ENCODE results near the gene RAB26.

The RAB26 gene

GRCh38 chr16:2183671-2184070 is 35.2 kb downstream of the RAB26 start:
- no peaks in the 10 kb centered on the region for H3K4me1 ChIP-seq (ENCODE audit: control insufficient read depth, insufficient read depth, low read length)
- no peak overlapping the region for H3K9ac ChIP-seq (ENCODE audit: low read length)
- H3K27ac ChIP-seq (ENCODE audit: low read depth, low read length), result no peak overlapping the region
- no peaks in the 10 kb centered on the region for H3K36me3 ChIP-seq (ENCODE audit: control insufficient read depth, insufficient read depth, low read length)
- H3K27me3 ChIP-seq (ENCODE audit: control insufficient read depth, insufficient read depth, low read length), result no peaks in the 10 kb centered on the region
- H3K4me3 ChIP-seq (ENCODE audit: low read length), result no peak overlapping the region

GRCh38 chr16:2184346-2184745 is 35.9 kb downstream of the RAB26 start:
- no peak overlapping the region for H3K4me3 ChIP-seq (ENCODE audit: low read length)
- H3K27ac ChIP-seq (ENCODE audit: low read depth, low read length), result no peak overlapping the region
- no peaks in the 10 kb centered on the region for H3K36me3 ChIP-seq (ENCODE audit: control insufficient read depth, insufficient read depth, low read length)
- H3K27me3 ChIP-seq (ENCODE audit: control insufficient read depth, insufficient read depth, low read length), result no peaks in the 10 kb centered on the region
- no peaks in the 10 kb centered on the region for H3K4me1 ChIP-seq (ENCODE audit: control insufficient read depth, insufficient read depth, low read length)
- no peak overlapping the region for H3K9ac ChIP-seq (ENCODE audit: low read length)

GRCh38 chr16:2184962-2185361 is 36.5 kb downstream of the RAB26 start:
- H3K9ac ChIP-seq (ENCODE audit: low read length), result no peak overlapping the region
- no peak overlapping the region for H3K27ac ChIP-seq (ENCODE audit: low read depth, low read length)
- no peak overlapping the region for H3K4me3 ChIP-seq (ENCODE audit: low read length)
- no peaks in the 10 kb centered on the region for H3K36me3 ChIP-seq (ENCODE audit: control insufficient read depth, insufficient read depth, low read length)
- no peaks in the 10 kb centered on the region for H3K4me1 ChIP-seq (ENCODE audit: control insufficient read depth, insufficient read depth, low read length)
- H3K27me3 ChIP-seq (ENCODE audit: control insufficient read depth, insufficient read depth, low read length), result no peaks in the 10 kb centered on the region

- H3K9ac ChIP-seq (ENCODE audit: low read length), result no peak overlapping the region
- no peak overlapping the region for H3K27ac ChIP-seq (ENCODE audit: low read depth, low read length)
- H3K27me3 ChIP-seq (ENCODE audit: control insufficient read depth, insufficient read depth, low read length), result no peaks in the 10 kb centered on the region
- no peaks in the 10 kb centered on the region for H3K4me1 ChIP-seq (ENCODE audit: control insufficient read depth, insufficient read depth, low read length)
- no peaks in the 10 kb centered on the region for H3K36me3 ChIP-seq (ENCODE audit: control insufficient read depth, insufficient read depth, low read length)
- no peak overlapping the region for H3K4me3 ChIP-seq (ENCODE audit: low read length)
These were observed 37.6 kb downstream of the RAB26 start for GRCh38 chr16:2186064-2186463.

- H3K27ac ChIP-seq (ENCODE audit: low read depth, low read length), result no peak overlapping the region
- no peak overlapping the region for H3K9ac ChIP-seq (ENCODE audit: low read length)
- H3K36me3 ChIP-seq (ENCODE audit: control insufficient read depth, insufficient read depth, low read length), result no peaks in the 10 kb centered on the region
- H3K4me1 ChIP-seq (ENCODE audit: control insufficient read depth, insufficient read depth, low read length), result no peaks in the 10 kb centered on the region
- H3K27me3 ChIP-seq (ENCODE audit: control insufficient read depth, insufficient read depth, low read length), result no peaks in the 10 kb centered on the region
- H3K4me3 ChIP-seq (ENCODE audit: low read length), result no peak overlapping the region
These were observed 38.1 kb downstream of the RAB26 start for GRCh38 chr16:2186505-2186904.

GRCh38 chr16:2187212-2187611 is 38.8 kb downstream of the RAB26 start:
- no peak overlapping the region for H3K27ac ChIP-seq (ENCODE audit: low read depth, low read length)
- H3K4me1 ChIP-seq (ENCODE audit: control insufficient read depth, insufficient read depth, low read length), result no peaks in the 10 kb centered on the region
- no peaks in the 10 kb centered on the region for H3K27me3 ChIP-seq (ENCODE audit: control insufficient read depth, insufficient read depth, low read length)
- no peaks in the 10 kb centered on the region for H3K36me3 ChIP-seq (ENCODE audit: control insufficient read depth, insufficient read depth, low read length)
- no peak overlapping the region for H3K9ac ChIP-seq (ENCODE audit: low read length)
- no peak overlapping the region for H3K4me3 ChIP-seq (ENCODE audit: low read length)

GRCh38 chr16:2188395-2188794 is 40.0 kb downstream of the RAB26 start:
- H3K4me1 ChIP-seq (ENCODE audit: control insufficient read depth, insufficient read depth, low read length), result no peaks in the 10 kb centered on the region
- H3K36me3 ChIP-seq (ENCODE audit: control insufficient read depth, insufficient read depth, low read length), result no peaks in the 10 kb centered on the region
- H3K27ac ChIP-seq (ENCODE audit: low read depth, low read length), result no peak overlapping the region
- no peak overlapping the region for H3K4me3 ChIP-seq (ENCODE audit: low read length)
- H3K9ac ChIP-seq (ENCODE audit: low read length), result no peak overlapping the region
- H3K27me3 ChIP-seq (ENCODE audit: control insufficient read depth, insufficient read depth, low read length), result peaks cover 1% of the 10 kb centered on the region

GRCh38 chr16:2189252-2189893 is 40.9 kb downstream of the RAB26 start:
- H3K4me3 ChIP-seq (ENCODE audit: low read length), result no peak overlapping the region
- no peaks in the 10 kb centered on the region for H3K4me1 ChIP-seq (ENCODE audit: control insufficient read depth, insufficient read depth, low read length)
- H3K27me3 ChIP-seq (ENCODE audit: control insufficient read depth, insufficient read depth, low read length), result peaks cover 9% of the 10 kb centered on the region
- H3K27ac ChIP-seq (ENCODE audit: low read depth, low read length), result no peak overlapping the region
- H3K36me3 ChIP-seq (ENCODE audit: control insufficient read depth, insufficient read depth, low read length), result no peaks in the 10 kb centered on the region
- no peak overlapping the region for H3K9ac ChIP-seq (ENCODE audit: low read length)

- peaks cover 16% of the 10 kb centered on the region for H3K27me3 ChIP-seq (ENCODE audit: control insufficient read depth, insufficient read depth, low read length)
- no peak overlapping the region for H3K4me3 ChIP-seq (ENCODE audit: low read length)
- H3K4me1 ChIP-seq (ENCODE audit: control insufficient read depth, insufficient read depth, low read length), result no peaks in the 10 kb centered on the region
- no peak overlapping the region for H3K27ac ChIP-seq (ENCODE audit: low read depth, low read length)
- no peaks in the 10 kb centered on the region for H3K36me3 ChIP-seq (ENCODE audit: control insufficient read depth, insufficient read depth, low read length)
- H3K9ac ChIP-seq (ENCODE audit: low read length), result no peak overlapping the region
These were observed 41.7 kb downstream of the RAB26 start for GRCh38 chr16:2190002-2190658.

GRCh38 chr16:2190659-2191445 is 42.4 kb downstream of the RAB26 start:
- Histone ChIP-seq H3K36me3 (ENCODE audit: control insufficient read depth, insufficient read depth, low read length) (no peaks in the 10 kb centered on the region), H3K4me1 (ENCODE audit: control insufficient read depth, insufficient read depth, low read length) (no peaks in the 10 kb centered on the region), H3K27me3 (ENCODE audit: control insufficient read depth, insufficient read depth, low read length) (peaks cover 22% of the 10 kb centered on the region), H3K4me3 (ENCODE audit: low read length) (no peak overlapping the region), H3K9ac (ENCODE audit: low read length) (no peak overlapping the region), H3K27ac (ENCODE audit: low read depth, low read length) (no peak overlapping the region)

GRCh38 chr16:2191446-2191706 is 43.0 kb downstream of the RAB26 start:
- no peaks in the 10 kb centered on the region for H3K4me1 ChIP-seq (ENCODE audit: control insufficient read depth, insufficient read depth, low read length)

GRCh38 chr16:2194166-2194834 is 45.9 kb downstream of the RAB26 start:
- H3K27me3 ChIP-seq (ENCODE audit: control insufficient read depth, insufficient read depth, low read length), result peaks cover 28% of the 10 kb centered on the region
- H3K27ac ChIP-seq (ENCODE audit: low read depth, low read length), result no peak overlapping the region
- no peaks in the 10 kb centered on the region for H3K4me1 ChIP-seq (ENCODE audit: control insufficient read depth, insufficient read depth, low read length)
- H3K9ac ChIP-seq (ENCODE audit: low read length), result no peak overlapping the region
- H3K36me3 ChIP-seq (ENCODE audit: control insufficient read depth, insufficient read depth, low read length), result no peaks in the 10 kb centered on the region
- H3K4me3 ChIP-seq (ENCODE audit: low read length), result no peak overlapping the region

More at GRCh38 chr16:2191446-2191706, 43.0 kb downstream of the RAB26 start:
- H3K4me3 ChIP-seq (ENCODE audit: low read length), result no peak overlapping the region
- H3K27me3 ChIP-seq (ENCODE audit: control insufficient read depth, insufficient read depth, low read length), result peaks cover 22% of the 10 kb centered on the region
- H3K9ac ChIP-seq (ENCODE audit: low read length), result no peak overlapping the region
- H3K27ac ChIP-seq (ENCODE audit: low read depth, low read length), result no peak overlapping the region
- no peaks in the 10 kb centered on the region for H3K36me3 ChIP-seq (ENCODE audit: control insufficient read depth, insufficient read depth, low read length)
